ENCODE results near the gene DCXR. TPM values are rescaled to one million over a fixed set of nuclear protein-coding genes. Genes with fewer than 3 reads are reported as not detected.

The DCXR gene
- total RNA-seq, 6 donors from 2014 or later: 122 to 358 (median 211) TPM

GRCh38 chr17:82034371-82035011, 3.0 kb downstream of the DCXR start:
- Histone ChIP-seq H3K27ac (no peak overlapping the region), H3K4me3 (no peak overlapping the region), H3K9me3 (no peaks in the 10 kb centered on the region), H3K36me3 (peaks cover 0 to 13% (median 0%) of the 10 kb centered on the region in 4 donors), H3K4me1 (peaks cover 32 to 52% (median 40%) of the 10 kb centered on the region in 4 donors), H3K27me3 (peaks cover 0 to 5% (median 1%) of the 10 kb centered on the region in 4 donors)
- 85 to 91% methylated on average over 21 to 23 of the region's 23 CpGs for WGBS, 2 donors
- peak in 1 of 2 donors; percentile 66 for DNase-seq
- ATAC-seq (ENCODE audit: low FRiP score in 2 of 2): no peak
- TF ChIP-seq POLR2AphosphoS5 (IDR thresholded peaks at IDR 0.05) (no peak), POLR2A (IDR thresholded peaks at IDR 0.05) (no peak), CTCF (IDR thresholded peaks at IDR 0.05) (no peak), EP300 (IDR thresholded peaks at IDR 0.05) (no peak)

GRCh38 chr17:82033359-82034085, 4.0 kb downstream of the DCXR start:
- Histone ChIP-seq H3K36me3 (peaks cover 0 to 13% (median 1%) of the 10 kb centered on the region in 4 donors), H3K4me1 (peaks cover 32 to 52% (median 39%) of the 10 kb centered on the region in 4 donors), H3K9me3 (no peaks in the 10 kb centered on the region), H3K27ac (no peak overlapping the region), H3K4me3 (no peak overlapping the region), H3K27me3 (peaks cover 0 to 5% (median 1%) of the 10 kb centered on the region in 4 donors)
- DNase-seq: peak in 1 of 2 donors; percentile 71
- no peak for ATAC-seq (ENCODE audit: low FRiP score in 2 of 2)
- no peak for TF ChIP-seq EP300 (IDR thresholded peaks at IDR 0.05)
- no peak for TF ChIP-seq POLR2AphosphoS5 (IDR thresholded peaks at IDR 0.05)
- no peak for TF ChIP-seq POLR2A (IDR thresholded peaks at IDR 0.05)
- 92 to 95% methylated on average over 26 to 37 of the region's 38 CpGs for WGBS, 2 donors

GRCh38 chr17:82031885-82032627, 5.4 kb downstream of the DCXR start:
- H3K27me3 ChIP-seq: peaks cover 0 to 5% (median 1%) of the 10 kb centered on the region in 4 donors
- H3K9me3 ChIP-seq: no peaks in the 10 kb centered on the region
- TF ChIP-seq POLR2A (IDR thresholded peaks at IDR 0.05) (no peak), EP300 (IDR thresholded peaks at IDR 0.05) (no peak), POLR2AphosphoS5 (IDR thresholded peaks at IDR 0.05) (no peak), CTCF (IDR thresholded peaks at IDR 0.05) (no peak)
- no peak overlapping the region for H3K27ac ChIP-seq
- H3K36me3 ChIP-seq: peaks cover 0 to 13% (median 4%) of the 10 kb centered on the region in 4 donors
- peaks cover 29 to 41% (median 35%) of the 10 kb centered on the region in 4 donors for H3K4me1 ChIP-seq
- peak overlapping the region in 3 of 4 donors; percentile 47 to 60 (median 54) for H3K4me3 ChIP-seq
- DNase-seq (peak; percentile 74 to 88), ATAC-seq (ENCODE audit: low FRiP score in 2 of 2) (peak in 1 of 2 donors; percentile 2)
- 3 to 22% methylated on average over 8 to 31 of the region's 59 CpGs for whole genome bisulfite sequencing, 2 donors

- peaks cover 0 to 13% (median 4%) of the 10 kb centered on the region in 4 donors for H3K36me3 ChIP-seq
- H3K27me3 ChIP-seq: peaks cover 0 to 5% (median 1%) of the 10 kb centered on the region in 4 donors
- no CpG with 5 or more reads among the region's 96 CpGs for WGBS, 2 donors
- no peak for TF ChIP-seq EP300 (IDR thresholded peaks at IDR 0.05)
- TF ChIP-seq POLR2AphosphoS5 (IDR thresholded peaks at IDR 0.05): no peak
- no peak for TF ChIP-seq POLR2A (IDR thresholded peaks at IDR 0.05)
- TF ChIP-seq CTCF (IDR thresholded peaks at IDR 0.05): no peak
- peaks cover 23 to 35% (median 30%) of the 10 kb centered on the region in 4 donors for H3K4me1 ChIP-seq
- ATAC-seq (ENCODE audit: low FRiP score in 2 of 2) (no peak), DNase-seq (peak in 1 of 2 donors; percentile 85)
- H3K9me3 ChIP-seq: no peaks in the 10 kb centered on the region
- peak within 1 kb of the TSS in 3 of 4 donors; percentile 19 to 74 (median 68) for H3K27ac ChIP-seq
- peak within 1 kb of the TSS; percentile 41 to 61 (median 57) for H3K4me3 ChIP-seq
Observed at GRCh38 chr17:82031303-82031884, 6.1 kb downstream of the DCXR start, which contains the start of gene RAC3. Gene RAC3 (plus strand): TSS chr17:82031678. CDS start chr17:82031762, 84 bp downstream.

All from upper lobe of left lung (tissue), 6 donors.